Fibroblast of villous mesenchyme (primary cell): Measurements from ENCODE around the gene MDH1B. TPM values are rescaled to one million over a fixed set of nuclear protein-coding genes. Genes with fewer than 3 reads are reported as not detected.
"Not testable (repeated sequence)": the region's sequence is repeated elsewhere in the genome, so short reads cannot be mapped to it uniquely, and the experiment has no call there.

Experiments
- DNase-seq: peaks from one replicate; pipeline ENCODE4 v3.0.0-alpha.2; 2010; ENCODE audit warnings: low read depth
- H3K4me3 ChIP-seq: 2 replicates; pipeline ENCODE4 v1.5.1; 2011; ENCODE audit warnings: low read depth, mild to moderate bottlenecking, low read length
- CTCF ChIP-seq: IDR thresholded peaks from 2 replicates; pipeline ENCODE4 v1.5.1; 2012; ENCODE audit warnings: low read depth, mild to moderate bottlenecking, low read length; ENCODE audit not compliant: insufficient read depth
- total RNA-seq: library from RNA; depleted of rRNA; stranded (reverse); fragments of >200 nt; gene quantifications from 2 replicates; pipeline ENCODE4 v1.2.3, GENCODE V29; 2012

Gene MDH1B
- 0.64 and 1.3 TPM in 2 replicates for total RNA-seq

GRCh38 chr2:206765242-206766056, at the start of gene MDH1B, which contains the start of gene FASTKD2:
TSS of gene MDH1B (minus strand) at chr2:206765328. CDS start at chr2:206765271, 57 bp downstream.
TSS of gene FASTKD2 (plus strand) at chr2:206765606. CDS start at chr2:206766694, 1,088 bp downstream.
- peak; percentile 97 for DNase-seq
- H3K4me3 ChIP-seq: peak within 1 kb of the TSS; percentile 88
- TF ChIP-seq CTCF: no peak

DNA sequence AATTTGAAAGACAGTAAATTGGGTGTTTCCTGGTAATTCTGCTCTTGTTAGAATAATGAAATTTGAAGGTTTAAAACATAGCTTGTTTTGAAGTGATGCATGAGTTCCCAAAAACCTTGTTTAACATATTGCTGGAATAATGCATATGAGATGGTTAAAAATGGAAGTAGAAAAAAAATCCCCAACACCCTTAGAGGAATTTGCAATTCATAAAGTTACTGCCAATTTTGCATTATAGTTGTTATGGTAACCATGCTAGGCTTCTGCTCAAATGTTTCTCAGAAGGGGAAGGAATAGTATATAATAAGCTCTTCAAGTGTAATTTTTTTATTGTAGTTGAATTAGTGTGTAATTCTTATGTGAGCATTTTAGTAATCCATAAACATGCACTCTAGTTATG, 49.4 kb upstream of the MDH1B start:
- H3K4me3 ChIP-seq: no peak overlapping the region
- TF ChIP-seq CTCF: no peak

GRCh38 chr2:206812471-206812870, 47.3 kb upstream of the MDH1B start:
- not testable (repeated sequence) for H3K4me3 ChIP-seq, DNase-seq

More for the DNA sequence above, 49.4 kb upstream of the MDH1B start:
- no peak for DNase-seq

DNA sequence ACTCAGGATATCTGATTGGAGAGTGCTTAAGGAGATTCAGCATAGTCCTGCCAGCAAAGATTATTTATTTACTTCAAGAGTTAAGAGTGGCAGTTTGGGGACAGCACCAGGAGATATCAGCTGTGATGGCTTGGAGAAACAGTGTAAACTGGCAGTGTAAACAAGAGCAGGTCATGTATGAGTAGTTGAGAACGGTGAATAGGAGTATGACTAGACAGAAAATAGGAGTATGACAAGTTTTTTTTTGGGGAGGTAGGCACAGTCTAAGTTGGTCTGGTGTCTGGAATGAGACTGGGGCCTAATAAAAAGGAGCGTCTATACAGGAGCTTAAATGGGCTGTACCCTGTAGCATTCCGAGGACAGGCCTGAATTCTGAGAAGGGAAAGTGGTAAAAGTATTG, 42.5 kb upstream of the MDH1B start:
- not testable (repeated sequence) for DNase-seq, H3K4me3 ChIP-seq

DNA sequence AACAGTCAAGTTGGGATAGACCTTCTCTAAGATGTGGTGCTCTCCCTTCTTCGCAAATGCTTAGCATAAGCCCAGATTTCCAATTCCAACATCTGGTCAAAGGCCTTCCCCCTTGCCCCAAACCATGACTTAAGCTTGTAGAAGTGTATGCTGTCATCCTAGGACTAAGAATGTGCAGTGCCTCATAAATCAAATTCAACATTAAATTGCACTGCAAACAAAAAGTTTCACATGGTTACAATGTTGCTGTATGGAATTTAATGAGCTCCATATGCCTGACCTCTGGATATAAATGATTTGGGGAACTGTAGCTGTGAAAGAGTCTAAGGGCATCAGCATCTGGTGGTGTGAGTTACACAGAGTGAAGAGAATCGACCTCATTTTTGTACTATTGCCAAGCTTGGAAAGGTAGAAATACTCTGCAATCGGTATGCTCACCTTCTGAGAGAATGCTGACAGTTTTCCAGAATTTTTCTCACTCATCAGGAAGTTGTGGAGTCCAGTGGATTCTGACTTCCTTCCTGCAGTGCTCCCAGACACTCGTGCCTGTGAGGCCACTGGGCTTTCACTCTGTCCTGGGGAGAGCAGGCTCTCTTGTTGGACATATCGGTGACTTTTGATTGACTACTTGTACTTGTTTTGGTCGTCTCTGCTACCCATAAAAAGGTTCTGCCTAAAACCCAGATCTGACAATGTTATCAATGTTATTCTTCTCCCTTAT, 40.9 kb upstream of the MDH1B start:
- H3K4me3 ChIP-seq: no peak overlapping the region
- peak; percentile 44 for DNase-seq
- no peak for TF ChIP-seq CTCF

DNA sequence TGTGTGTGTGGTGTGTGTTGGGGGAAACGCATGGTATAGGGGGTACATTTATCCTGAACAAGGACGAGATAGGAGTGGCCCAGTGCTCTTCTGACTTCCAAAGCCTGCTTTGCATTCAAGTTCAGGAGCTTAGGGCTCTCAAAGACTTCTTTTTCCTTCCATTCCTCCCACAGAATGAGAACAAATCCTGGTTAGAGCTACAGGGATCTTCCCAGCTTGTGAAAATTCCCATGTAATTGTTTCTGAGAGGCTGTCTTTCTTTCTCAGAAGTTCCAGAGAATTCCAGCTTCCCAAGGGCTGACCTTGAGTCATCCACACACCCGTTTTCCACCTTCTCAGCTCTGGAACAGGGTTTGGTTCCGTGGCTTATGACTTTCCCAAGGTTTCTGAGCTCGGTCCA, 39.2 kb upstream of the MDH1B start:
- no peak for DNase-seq

More for the DNA sequence above, 39.2 kb upstream of the MDH1B start:
- H3K4me3 ChIP-seq: no peak overlapping the region
- TF ChIP-seq CTCF: no peak
